ENCODE data around the gene SCNN1G. TPM values are rescaled to one million over a fixed set of nuclear protein-coding genes. Genes with fewer than 3 reads are reported as not detected.

The SCNN1G gene
- total RNA-seq, 4 donors from 2014 or later: 2.8 to 87.8 (median 66.2) TPM

- Histone ChIP-seq H3K27ac (no peak overlapping the region), H3K4me1 (no peaks in the 10 kb centered on the region), H3K4me3 (no peak overlapping the region), H3K27me3 (no peaks in the 10 kb centered on the region), H3K36me3 (no peaks in the 10 kb centered on the region), H3K9me3 (no peaks in the 10 kb centered on the region)
- 62% methylated on average over 7 of the region's 7 CpGs; no CpG with 5 or more reads in 1 of the 2 donors for WGBS, 2 donors (ENCODE audit: low coverage in 1 of 2)
- in situ Hi-C loops (cut with MboI; ENCODE audit: low pct_ligation_motif_present in 1 of 4, low pct_unique_long_range_greater_than_20kb in 1 of 4, low sequenced_read_pairs in 3 of 4) (no loop called here), intact Hi-C loops (cut with DNase I; ENCODE audit: low total_unique reads) (no loop called here)
- no peak for TF ChIP-seq POLR2AphosphoS5 (IDR thresholded peaks at IDR 0.05)
- TF ChIP-seq POLR2A (IDR thresholded peaks at IDR 0.05): no peak
- TF ChIP-seq EP300 (IDR thresholded peaks at IDR 0.05; ENCODE audit: low read depth): no peak
- TF ChIP-seq, protein P1, sequence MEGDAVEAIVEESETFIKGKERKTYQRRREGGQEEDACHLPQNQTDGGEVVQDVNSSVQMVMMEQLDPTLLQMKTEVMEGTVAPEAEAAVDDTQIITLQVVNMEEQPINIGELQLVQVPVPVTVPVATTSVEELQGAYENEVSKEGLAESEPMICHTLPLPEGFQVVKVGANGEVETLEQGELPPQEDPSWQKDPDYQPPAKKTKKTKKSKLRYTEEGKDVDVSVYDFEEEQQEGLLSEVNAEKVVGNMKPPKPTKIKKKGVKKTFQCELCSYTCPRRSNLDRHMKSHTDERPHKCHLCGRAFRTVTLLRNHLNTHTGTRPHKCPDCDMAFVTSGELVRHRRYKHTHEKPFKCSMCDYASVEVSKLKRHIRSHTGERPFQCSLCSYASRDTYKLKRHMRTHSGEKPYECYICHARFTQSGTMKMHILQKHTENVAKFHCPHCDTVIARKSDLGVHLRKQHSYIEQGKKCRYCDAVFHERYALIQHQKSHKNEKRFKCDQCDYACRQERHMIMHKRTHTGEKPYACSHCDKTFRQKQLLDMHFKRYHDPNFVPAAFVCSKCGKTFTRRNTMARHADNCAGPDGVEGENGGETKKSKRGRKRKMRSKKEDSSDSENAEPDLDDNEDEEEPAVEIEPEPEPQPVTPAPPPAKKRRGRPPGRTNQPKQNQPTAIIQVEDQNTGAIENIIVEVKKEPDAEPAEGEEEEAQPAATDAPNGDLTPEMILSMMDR (IDR thresholded peaks at IDR 0.05): no peak
- no peak for DNase-seq
Measured at GRCh38 chr16:23214796-23215195, 32.3 kb downstream of the SCNN1G start.

GRCh38 chr16:23215435-23215834 is 32.9 kb downstream of the SCNN1G start:
- H3K27me3 ChIP-seq: no peaks in the 10 kb centered on the region
- no peaks in the 10 kb centered on the region for H3K36me3 ChIP-seq
- no peak overlapping the region for H3K27ac ChIP-seq
- H3K9me3 ChIP-seq: no peaks in the 10 kb centered on the region
- TF ChIP-seq POLR2A (IDR thresholded peaks at IDR 0.05): no peak
- TF ChIP-seq POLR2AphosphoS5 (IDR thresholded peaks at IDR 0.05): no peak
- TF ChIP-seq EP300 (IDR thresholded peaks at IDR 0.05; ENCODE audit: low read depth): no peak
- TF ChIP-seq, protein P1 (IDR thresholded peaks at IDR 0.05): no peak
- H3K4me1 ChIP-seq: no peaks in the 10 kb centered on the region
- no peak overlapping the region for H3K4me3 ChIP-seq
- intact Hi-C loops (cut with DNase I; ENCODE audit: low total_unique reads) (no loop called here), in situ Hi-C loops (cut with MboI; ENCODE audit: low pct_ligation_motif_present in 1 of 4, low pct_unique_long_range_greater_than_20kb in 1 of 4, low sequenced_read_pairs in 3 of 4) (no loop called here)
- no peak for DNase-seq
- 93 to 96% methylated on average over 3 to 10 of the region's 10 CpGs for WGBS, 2 donors (ENCODE audit: low coverage in 1 of 2)

- DNase-seq: no peak
- Histone ChIP-seq H3K4me3 (no peak overlapping the region), H3K36me3 (no peaks in the 10 kb centered on the region), H3K27me3 (no peaks in the 10 kb centered on the region), H3K4me1 (no peaks in the 10 kb centered on the region), H3K27ac (no peak overlapping the region), H3K9me3 (no peaks in the 10 kb centered on the region)
- intact Hi-C loops (cut with DNase I; ENCODE audit: low total_unique reads) (no loop called here), in situ Hi-C loops (cut with MboI; ENCODE audit: low pct_ligation_motif_present in 1 of 4, low pct_unique_long_range_greater_than_20kb in 1 of 4, low sequenced_read_pairs in 3 of 4) (no loop called here)
- TF ChIP-seq POLR2AphosphoS5 (IDR thresholded peaks at IDR 0.05): no peak
- no peak for TF ChIP-seq POLR2A (IDR thresholded peaks at IDR 0.05)
- TF ChIP-seq, protein P1 (IDR thresholded peaks at IDR 0.05): no peak
- TF ChIP-seq EP300 (IDR thresholded peaks at IDR 0.05; ENCODE audit: low read depth): no peak
- 74 to 80% methylated on average over 3 to 4 of the region's 4 CpGs for WGBS, 2 donors (ENCODE audit: low coverage in 1 of 2)
Measured at GRCh38 chr16:23216658-23217246, 34.2 kb downstream of the SCNN1G start.

- Histone ChIP-seq H3K4me1 (no peaks in the 10 kb centered on the region), H3K4me3 (no peak overlapping the region), H3K36me3 (no peaks in the 10 kb centered on the region), H3K27ac (no peak overlapping the region), H3K9me3 (no peaks in the 10 kb centered on the region), H3K27me3 (no peaks in the 10 kb centered on the region)
- intact Hi-C loops (cut with DNase I; ENCODE audit: low total_unique reads) (no loop called here), in situ Hi-C loops (cut with MboI; ENCODE audit: low pct_ligation_motif_present in 1 of 4, low pct_unique_long_range_greater_than_20kb in 1 of 4, low sequenced_read_pairs in 3 of 4) (no loop called here)
- TF ChIP-seq, protein P1 (IDR thresholded peaks at IDR 0.05): no peak
- TF ChIP-seq POLR2A (IDR thresholded peaks at IDR 0.05) (no peak), POLR2AphosphoS5 (IDR thresholded peaks at IDR 0.05) (no peak), EP300 (IDR thresholded peaks at IDR 0.05; ENCODE audit: low read depth) (no peak)
- DNase-seq: no peak
- 71 to 80% methylated on average over 1 to 8 of the region's 8 CpGs for WGBS, 2 donors (ENCODE audit: low coverage in 1 of 2)
Measured at GRCh38 chr16:23217646-23218045, 35.1 kb downstream of the SCNN1G start.

All from transverse colon (tissue), 4 donors.